Measurements from ENCODE around the gene TTC28.

DNA sequence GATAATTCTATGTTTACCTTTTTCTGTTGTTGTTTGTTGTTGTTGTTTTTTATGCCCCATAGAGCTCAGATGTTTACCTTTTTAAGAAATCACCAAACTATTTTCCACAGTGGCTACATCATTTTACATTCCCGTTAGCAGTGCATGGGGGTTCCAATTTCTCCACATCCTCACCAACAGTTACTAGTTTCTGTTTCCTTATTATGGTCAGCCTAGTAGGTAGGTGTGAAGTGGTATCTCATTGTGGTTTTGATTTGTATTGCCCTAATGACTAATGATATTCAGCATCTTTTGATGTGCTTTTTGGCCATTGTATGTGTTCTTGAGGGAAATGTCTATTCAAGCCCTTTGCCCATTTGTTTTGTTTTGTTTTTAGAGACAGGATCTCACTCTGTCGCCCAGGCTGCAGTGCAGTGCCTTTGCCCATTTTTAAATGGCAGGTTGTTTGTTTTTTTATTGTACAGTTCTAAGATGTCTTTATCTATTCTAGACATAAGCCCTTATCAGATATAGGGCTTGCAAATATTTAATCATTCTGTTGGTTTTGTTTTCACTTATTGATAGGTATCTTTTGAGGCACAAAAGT, 34.5 kb upstream of the TTC28 start:
- TF ChIP-seq, protein P1, sequence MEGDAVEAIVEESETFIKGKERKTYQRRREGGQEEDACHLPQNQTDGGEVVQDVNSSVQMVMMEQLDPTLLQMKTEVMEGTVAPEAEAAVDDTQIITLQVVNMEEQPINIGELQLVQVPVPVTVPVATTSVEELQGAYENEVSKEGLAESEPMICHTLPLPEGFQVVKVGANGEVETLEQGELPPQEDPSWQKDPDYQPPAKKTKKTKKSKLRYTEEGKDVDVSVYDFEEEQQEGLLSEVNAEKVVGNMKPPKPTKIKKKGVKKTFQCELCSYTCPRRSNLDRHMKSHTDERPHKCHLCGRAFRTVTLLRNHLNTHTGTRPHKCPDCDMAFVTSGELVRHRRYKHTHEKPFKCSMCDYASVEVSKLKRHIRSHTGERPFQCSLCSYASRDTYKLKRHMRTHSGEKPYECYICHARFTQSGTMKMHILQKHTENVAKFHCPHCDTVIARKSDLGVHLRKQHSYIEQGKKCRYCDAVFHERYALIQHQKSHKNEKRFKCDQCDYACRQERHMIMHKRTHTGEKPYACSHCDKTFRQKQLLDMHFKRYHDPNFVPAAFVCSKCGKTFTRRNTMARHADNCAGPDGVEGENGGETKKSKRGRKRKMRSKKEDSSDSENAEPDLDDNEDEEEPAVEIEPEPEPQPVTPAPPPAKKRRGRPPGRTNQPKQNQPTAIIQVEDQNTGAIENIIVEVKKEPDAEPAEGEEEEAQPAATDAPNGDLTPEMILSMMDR (IDR thresholded peaks at IDR 0.05): no peak
- no peak for TF ChIP-seq EZH2 (IDR thresholded peaks at IDR 0.05)
